Ramos (cell line): ENCODE measurements around the gene PTPRR.

Experiments
- in situ Hi-C: fragments of 300-500 bp; cut with MboI; formaldehyde crosslinking; loops from one replicate; pipeline ENCODE4 v1.14.3; 2022; ENCODE audit warnings: low sequenced_read_pairs; ENCODE audit not compliant: unreplicated experiment

Gene PTPRR

DNA sequence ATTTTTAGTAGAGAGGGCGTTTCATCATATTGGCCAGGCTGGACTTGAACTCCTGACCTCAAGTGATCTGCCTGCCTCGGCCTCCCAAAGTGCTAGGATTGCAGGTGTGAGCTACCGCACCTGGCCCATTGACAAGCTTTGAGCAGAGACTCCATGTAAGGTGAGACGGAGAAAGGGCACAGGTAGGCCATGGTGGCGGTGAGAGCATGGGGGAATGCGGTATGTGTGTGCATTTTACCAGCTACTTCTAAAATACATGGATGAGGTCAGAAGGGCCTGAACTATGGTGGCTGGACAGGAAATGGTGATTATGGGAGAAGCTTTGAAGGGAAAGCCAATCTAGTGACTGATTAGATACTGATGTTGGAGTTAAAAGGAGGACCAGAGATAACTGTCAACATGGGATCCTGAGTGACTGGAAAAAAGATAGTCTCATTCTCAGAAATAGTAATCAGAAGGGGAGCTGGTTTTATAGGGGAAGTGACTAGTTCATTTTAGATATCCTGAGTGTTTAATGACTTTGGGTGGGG is 261.4 kb downstream of the PTPRR start:
- in situ Hi-C loops: no loop called here

DNA sequence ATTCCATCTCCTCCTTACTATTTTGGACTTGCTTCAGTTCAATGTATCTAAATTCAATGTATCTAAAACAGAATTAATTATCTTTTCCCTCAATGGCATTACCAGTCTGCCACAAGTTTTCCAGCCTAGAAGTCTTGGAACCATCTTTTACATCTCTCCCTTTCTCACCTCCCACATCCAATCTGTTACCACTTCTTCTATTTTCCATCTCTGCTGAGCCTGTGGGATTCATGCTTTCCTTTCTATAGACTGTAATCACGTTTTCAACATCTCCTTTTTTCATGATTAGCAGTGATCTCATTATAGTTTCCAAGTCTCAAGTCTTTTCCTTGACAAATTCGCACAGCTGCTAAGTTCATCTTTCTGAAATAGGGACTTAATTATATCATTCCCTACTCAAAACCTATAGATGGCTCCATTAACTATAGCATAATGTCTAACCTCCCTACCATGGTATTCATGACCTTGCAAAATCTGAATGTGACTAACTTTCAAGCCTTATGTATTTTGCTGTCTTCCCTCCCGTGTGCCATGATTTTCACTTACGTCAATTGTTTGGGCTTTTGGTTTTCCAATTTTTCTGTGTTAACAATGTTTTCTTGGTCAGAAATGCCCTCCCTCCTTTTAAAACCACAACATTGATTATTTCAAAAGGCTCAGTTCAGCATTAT is 262.8 kb downstream of the PTPRR start:
- in situ Hi-C loops: no loop called here

DNA sequence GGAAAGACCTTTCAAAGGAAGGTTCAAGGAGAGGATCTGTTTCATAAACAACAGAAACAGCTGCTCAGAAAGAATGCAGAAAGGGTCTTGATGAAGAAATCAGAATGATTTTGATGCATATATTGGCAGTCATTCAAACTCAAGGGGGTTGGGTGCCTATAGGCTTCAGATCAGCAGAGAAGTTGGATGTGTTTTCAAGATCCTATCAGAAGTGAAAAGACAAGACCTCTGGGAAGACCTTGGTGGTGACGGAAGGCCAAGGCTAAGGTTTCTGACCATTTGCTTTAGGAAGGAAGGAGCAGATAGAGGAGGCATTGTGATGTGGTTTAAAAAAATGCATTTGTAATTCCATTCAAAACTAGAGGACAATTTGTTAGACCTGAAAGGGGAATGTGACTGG is 268.1 kb downstream of the PTPRR start:
- in situ Hi-C loops: no loop called here

DNA sequence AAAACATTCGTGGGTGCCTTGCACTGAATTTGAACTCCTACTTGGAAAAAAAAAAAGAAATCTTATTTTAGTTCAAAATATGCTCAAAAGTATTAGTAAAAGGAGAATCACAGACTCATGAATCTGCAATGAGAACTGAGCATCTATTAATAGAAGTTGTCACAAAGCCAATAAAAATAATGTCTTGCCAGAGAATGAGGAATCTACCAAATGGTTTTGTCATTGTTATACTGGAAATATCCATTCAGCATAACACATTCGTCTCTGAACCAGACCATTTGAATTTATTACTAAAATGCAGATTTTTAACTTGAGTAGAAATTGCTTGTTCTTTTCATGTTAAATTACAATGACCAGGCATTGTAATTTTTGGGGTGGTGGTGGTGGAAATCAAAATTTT is 271.7 kb downstream of the PTPRR start:
- in situ Hi-C loops: no loop called here

DNA sequence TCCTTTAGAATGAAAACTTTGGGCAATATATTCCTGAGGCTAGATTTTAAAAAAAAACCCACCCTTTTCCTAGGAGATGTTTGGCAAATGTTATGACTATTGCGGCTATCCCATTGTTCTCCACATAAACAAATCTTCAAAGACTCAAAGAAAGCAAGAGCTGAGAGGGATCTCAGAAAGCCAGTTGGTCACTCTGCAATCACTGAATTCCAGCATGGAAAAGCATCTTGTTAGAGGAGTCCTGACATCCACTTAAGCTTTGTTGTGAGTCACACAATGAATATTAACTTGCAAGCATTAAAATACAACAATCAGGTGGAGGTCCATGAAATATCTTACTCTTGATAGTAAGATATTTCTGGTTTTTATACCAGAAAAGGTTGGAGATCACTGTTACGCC is 272.3 kb downstream of the PTPRR start:
- in situ Hi-C loops: no loop called here

DNA sequence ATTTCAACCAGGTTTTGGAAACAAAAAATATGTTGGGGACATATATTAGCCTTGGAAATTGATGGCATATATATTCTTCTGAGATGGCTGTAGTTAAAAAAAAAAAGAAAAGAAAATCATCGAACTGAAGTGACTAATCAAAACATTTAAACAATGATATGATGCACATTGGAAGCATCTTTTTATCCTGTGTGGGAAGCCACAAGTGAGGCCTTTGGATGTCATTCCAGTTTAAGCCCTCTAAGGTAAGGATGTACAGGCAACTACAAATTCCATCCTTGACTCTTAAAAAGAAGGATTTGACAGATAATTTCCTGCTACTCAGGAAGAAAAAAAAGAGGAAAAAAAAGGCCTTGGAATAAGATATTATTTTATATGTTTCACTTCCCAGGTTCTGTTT is 273.7 kb downstream of the PTPRR start:
- in situ Hi-C loops: no loop called here

DNA sequence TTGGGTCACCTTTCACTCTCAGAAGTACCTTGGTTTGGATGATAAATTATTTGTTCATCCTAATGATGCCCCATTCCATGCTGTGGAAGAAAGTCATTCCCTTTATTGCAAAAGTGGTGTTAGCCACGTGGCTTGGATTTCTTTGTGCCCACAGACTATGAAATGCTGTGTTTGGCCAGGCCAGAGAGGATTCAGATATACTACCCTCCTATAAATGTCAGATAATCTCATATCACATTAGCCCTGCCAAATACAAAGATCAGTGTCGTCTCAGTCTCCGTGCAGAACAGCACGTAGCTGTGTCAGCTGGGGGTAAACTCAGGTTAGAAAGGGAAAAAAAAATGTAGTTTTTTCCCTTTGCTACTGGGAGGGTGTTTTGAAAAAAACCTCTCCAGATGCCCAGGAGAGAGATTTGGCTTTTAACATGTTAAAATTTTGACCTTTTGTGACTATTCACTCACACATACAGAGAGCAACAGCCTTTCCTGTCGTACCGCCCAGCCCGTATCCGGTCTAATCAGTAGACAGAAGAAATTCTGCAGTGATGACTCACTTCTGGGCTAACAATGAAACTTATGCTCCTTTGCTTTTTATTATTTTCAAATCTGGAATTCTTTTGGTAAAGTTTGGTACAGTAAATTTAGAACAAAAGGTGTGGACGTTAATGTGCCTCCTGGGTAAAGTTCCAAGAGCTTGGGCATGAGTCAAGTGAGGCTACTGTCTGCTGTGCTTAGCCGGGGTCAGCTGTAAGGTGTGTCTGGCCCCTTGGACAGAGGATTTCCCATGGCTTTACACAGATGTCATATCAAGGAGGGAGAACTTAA is 274.8 kb downstream of the PTPRR start:
- in situ Hi-C loops: no loop called here

DNA sequence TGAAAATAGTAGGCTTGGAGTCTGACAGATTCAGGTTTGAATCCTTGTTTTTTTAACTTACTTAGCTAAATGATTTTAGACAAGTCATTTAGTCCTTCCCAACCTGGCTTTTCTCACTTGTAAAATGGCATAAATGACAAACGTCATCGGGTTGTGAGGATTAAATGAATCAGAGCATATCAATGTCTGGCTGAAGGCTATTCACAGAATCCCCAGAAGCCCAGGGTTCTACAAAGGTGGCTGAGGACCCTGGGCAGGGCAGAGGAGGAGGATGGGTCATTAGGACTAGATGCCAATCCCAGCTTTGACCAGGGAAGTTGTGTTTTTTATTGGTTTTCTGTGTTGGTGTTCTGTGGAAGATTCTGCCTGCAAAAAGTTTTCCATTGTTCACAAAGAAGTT is 275.7 kb downstream of the PTPRR start:
- in situ Hi-C loops: no loop called here

DNA sequence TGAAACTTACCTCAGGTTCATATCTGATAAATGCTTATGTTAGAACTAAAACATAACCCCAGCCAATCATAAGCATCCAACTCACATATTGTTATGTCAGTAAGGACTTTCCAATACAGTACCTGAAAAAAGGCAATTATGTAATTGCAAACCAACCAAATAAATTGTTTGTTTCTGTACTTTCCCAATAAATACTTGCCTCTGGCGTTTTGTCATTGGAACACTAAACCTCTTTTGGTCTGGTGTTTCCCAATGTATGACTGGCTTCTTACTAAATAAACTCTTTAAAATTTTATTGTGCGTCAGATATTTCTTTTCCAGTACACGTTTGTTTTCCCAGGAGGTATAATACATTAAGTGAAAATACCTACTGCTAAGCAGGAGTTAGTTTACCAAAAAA is 276.6 kb downstream of the PTPRR start:
- in situ Hi-C loops: no loop called here

DNA sequence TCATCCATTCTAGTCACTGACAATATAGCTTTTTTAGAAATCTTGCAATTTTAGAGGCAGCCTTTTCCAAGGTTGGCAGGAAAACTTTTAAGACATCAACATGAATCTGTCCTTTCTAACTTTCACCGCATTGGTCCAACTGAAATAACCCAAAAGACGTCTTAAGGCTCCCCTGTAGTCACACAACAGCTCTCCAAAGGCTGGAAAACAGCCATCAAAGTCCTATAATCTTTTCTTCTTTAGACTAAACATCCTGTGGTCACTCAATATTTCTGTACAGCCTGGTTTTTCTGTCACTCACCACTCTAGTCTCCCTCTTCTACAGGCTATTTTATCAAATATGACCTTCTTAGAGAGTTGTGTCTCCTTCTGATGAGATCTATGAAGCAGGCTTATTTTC is 278.8 kb downstream of the PTPRR start:
- in situ Hi-C loops: no loop called here

DNA sequence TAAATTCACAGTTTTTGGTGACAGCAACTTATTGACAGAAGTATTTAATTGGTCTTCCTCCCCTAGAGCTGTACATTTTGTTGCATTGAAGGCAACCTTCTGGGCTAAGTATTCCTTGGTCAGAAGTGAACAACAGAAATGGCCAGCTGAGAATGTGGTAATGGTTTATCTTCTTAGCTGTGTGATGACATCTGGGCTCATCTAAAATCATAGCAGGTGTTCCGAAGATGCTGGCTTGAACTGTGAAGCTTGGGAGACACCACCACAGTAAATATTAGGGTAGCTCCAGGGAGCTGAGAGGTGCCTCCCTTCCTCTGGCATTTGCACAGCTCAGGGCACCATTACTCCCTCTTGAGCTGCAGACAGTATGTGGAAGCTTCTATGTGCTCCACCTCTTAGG is 279.6 kb downstream of the PTPRR start:
- in situ Hi-C loops: no loop called here

DNA sequence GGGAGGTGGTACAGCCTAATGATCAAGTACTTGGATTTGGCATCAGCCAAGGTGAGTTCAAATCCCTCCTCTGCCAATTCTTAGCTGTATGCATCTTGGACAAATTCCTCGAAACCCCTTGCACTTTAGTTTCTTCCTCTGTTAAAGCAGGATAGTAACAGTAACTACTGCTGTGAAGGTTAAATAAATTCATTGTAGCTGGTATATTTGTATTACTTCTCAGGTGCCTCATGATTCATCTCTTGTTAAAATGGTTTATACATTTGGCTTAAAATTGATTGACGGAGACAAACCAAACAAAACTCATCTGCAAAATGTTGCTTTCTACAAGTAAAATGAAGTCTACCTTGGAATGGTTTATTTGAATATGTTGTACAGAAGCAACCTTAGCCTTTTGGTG is 281.0 kb downstream of the PTPRR start:
- in situ Hi-C loops: no loop called here

DNA sequence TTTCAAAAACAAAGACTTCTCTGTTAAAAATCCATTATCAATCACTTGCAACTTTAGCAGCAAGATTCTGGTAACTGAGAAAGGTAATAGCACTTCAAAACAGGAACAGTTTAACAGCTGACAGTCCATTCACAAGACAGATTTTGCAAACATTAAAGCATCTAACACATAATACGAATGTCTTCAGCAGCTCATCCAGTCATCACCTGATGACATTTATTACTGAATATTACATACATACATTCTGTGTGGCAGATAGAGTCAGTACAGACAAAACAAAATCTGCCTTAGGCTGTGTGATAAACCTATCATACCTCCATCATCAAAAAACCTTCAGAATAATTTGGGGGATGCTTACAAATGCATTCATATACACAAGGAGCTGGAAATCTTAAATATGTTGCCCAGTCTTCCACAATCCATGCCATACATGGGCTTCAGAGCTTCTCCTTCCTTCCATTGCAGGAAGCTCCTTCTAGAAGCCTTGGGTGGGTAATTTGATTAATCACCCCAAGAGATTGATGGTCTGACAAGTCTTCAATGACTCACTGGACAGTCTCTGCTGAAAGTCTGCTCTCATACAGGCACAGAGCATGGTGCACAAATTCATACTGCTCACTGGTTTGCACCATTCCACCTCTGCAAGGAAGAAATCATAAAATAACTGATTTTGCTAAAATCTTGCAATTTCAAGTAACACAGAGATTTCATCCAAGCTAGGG is 281.7 kb downstream of the PTPRR start:
- in situ Hi-C loops: no loop called here

DNA sequence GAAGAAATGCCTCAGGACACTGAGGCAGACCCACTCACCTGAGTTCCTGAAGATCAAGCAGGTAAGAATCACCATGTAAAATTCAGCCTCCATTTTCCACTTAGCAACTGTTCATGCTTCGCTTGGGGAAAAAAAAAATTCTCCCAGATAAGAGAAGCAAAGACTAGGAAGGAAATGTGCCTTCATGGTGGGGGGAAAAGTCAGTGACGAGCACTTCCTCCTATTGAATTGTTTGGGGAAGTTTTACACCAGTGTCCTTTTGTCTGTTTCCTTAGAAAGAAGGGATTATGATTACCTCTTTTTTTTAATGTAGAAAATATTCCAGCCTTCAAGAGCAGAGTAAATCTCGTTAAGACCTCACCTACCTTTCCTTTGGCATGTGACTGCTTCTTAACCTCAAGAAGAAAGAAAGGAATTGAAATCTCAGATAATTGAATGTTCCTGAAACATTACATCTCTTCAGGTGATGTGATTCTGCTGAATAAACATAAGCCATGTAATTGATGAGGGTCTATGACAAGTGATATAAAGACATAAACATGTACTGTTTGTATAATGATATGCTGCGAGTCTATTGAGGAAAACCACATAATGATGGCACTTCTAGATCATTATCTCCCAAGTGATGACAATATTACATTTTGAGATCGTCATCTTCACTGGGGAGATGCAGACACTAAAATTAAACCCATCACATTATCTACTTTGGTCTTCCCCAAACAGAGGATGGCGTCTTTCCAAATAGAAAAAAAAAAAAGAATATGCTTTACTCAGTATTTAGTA is 283.0 kb downstream of the PTPRR start, which contains the start of gene PTPRB:
Gene PTPRB, minus strand, starts transcription at position 127 of the 783 bp plus-strand sequence. Its CDS starts 34 bp downstream, at position 93.
- in situ Hi-C loops: no loop called here

DNA sequence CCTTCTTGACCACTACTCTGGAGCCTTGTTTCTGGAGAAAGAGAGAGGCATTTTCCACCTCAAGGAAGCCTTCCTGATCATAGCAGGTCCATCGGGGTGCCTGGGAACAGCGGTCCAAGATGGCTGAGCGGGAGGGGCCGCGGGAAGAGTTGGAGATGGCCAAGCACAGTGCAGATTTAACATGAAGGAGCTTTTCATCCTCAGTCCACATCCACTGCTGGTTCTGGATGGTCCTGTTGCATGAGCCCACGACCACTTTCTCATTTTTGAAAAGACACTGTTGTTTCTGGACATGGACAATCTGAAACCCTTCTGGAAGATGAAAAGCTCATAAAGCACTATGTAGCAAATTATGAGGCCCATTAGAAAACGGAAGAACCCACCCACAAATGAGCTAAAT is 284.8 kb downstream of the PTPRR start:
- in situ Hi-C loops: no loop called here

DNA sequence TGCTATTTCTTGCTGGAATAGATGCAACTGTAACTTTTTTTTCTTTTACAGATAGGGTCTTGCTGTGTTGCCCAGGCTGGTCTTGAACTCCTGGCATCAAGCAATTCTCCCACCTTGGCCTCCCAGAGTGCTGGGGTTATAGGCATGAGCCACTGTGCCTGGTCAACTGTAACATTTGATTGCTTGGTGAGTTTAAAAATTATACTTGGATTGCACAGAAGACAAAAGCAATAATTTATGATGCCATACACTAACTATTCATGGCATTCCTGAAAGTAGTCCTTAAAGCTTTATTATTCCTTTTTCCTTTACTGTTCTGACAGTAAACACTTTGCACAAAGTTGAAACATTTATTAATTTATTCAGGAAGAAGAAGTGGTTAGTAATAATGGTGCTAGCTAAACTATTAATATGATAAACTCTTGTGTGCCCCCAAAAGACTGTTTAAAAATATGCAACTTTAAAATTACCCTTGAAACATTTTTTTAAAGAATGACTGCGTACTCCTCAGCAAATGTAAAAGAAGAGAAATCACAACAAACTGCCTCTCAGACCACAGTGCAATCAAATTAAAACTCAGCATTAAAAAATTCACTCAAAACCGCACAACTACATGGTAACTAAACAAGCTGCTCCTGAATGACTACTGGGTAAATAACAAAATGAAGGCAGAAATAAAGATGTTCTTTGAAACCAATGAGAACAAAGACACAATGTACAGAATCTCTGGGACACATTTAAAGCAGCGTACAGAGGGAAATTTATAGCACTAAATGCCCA is 291.6 kb downstream of the PTPRR start:
- in situ Hi-C loops: no loop called here

DNA sequence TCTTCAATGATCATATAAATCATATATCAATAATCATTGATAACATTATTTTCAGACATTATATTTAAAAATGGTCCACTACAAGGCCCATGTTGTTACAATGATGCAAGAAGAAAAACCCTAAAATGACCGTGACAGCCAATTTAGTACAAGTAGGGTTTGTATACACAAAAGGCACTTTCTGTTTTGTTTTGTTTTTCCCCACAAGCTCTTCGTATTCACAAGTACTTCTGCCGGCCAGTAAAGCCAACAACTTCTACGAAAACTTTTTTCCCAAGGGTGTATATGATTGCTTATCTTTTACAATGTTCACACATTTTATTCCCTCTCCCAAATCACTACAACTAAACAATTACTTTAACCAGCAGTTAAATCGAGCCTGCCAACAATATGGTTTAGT is 292.9 kb downstream of the PTPRR start:
- in situ Hi-C loops: no loop called here

DNA sequence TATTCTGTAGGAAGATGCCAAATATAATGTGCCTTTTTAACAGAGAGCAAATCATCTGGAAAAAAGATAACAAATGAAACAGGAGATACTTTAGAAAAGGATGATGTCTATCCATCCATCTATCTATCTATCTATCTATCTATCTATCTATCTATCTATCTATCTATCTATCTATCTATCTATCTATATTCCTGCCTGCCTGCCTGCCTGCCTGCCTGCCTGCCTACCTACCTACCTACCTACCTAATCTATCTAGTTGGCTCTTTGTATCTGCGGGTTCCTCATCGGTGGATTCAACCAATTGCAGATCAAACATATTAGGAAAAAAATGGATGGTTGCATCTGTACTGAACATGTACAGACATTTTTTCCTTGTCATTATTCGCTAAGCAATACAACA is 294.4 kb downstream of the PTPRR start:
- in situ Hi-C loops: no loop called here

DNA sequence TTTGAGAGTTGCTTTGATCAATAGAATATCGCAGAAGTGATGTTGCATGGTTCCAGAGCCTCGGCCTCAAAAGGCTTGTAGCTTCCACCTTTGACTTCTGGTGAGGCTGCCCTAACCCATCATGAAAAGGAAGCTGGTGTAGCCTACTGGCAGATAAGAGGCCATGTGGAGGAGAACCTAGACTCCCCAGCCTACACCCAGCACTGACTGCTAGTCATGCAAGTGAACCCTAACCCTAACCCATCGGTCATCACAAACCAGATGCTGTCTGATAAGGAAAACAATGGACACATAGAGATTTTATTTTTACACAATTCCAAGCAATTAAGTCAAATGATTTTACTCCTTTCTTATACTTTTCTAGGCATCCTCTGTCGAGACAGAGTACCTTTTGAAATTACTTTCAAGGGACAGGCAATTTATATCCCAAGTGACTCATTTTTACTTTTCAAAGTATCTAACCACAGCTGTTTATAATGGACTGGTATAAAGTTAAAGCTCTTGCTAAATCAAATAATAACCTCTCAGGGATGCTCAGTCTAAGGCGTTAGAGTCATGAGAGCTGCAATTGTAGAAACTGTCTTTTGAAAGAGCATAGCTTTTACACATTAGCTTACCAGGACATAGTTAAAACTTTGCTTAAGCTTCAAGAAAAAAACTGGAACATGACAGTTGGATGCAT is 300.9 kb downstream of the PTPRR start:
- in situ Hi-C loops: no loop called here
